GM12878 (cell line): ENCODE measurements around the gene COPS6. TPM values are rescaled to one million over a fixed set of nuclear protein-coding genes. Genes with fewer than 3 reads are reported as not detected.

Experiments used
- ATF2 ChIP-seq: IDR thresholded peaks from 2 replicates; pipeline ENCODE4 v1.6.1; 2012; ENCODE audit warnings: low read length, inconsistent platforms
- BACH1 ChIP-seq: fragments of 450-650 bp; IDR thresholded peaks from 2 replicates; pipeline ENCODE4 v1.6.1; 2017; ENCODE audit warnings: mild to moderate bottlenecking, borderline replicate concordance
- CREM ChIP-seq: IDR thresholded peaks from 2 replicates; pipeline ENCODE4 v1.6.1; 2014; ENCODE audit warnings: antibody characterized with exemption, low read depth
- IRF5 ChIP-seq: fragments of 450-650 bp; IDR thresholded peaks from 2 replicates; pipeline ENCODE4 v1.6.1; 2017; ENCODE audit warnings: borderline replicate concordance
- KLF5 ChIP-seq: fragments of 450-650 bp; IDR thresholded peaks from 2 replicates; pipeline ENCODE4 v1.6.1; 2014; ENCODE audit warnings: mild to moderate bottlenecking; ENCODE audit not compliant: partially characterized antibody
- MEF2B ChIP-seq: fragments of 450-650 bp; IDR thresholded peaks from 2 replicates; pipeline ENCODE4 v1.6.1; 2018; ENCODE audit warnings: mild to moderate bottlenecking, moderate library complexity; ENCODE audit not compliant: partially characterized antibody, poor library complexity, severe bottlenecking
- MYC ChIP-seq: IDR thresholded peaks from 2 replicates; pipeline ENCODE4 v1.6.1; 2011; ENCODE audit warnings: mild to moderate bottlenecking, low read length, moderate library complexity, inconsistent platforms; ENCODE audit not compliant: insufficient read depth, insufficient replicate concordance, insufficient read length, severe bottlenecking
- POLR2AphosphoS2 ChIP-seq: IDR thresholded peaks from 2 replicates; pipeline ENCODE4 v1.6.1; 2011; ENCODE audit warnings: low read depth, mild to moderate bottlenecking, low read length, improper control_type of control experiment, moderate library complexity
- RAD21 ChIP-seq: IDR thresholded peaks from 2 replicates; pipeline ENCODE4 v1.6.1; 2011; ENCODE audit warnings: mild to moderate bottlenecking, low read depth, low read length, moderate library complexity; ENCODE audit not compliant: insufficient read depth
- RBBP5 ChIP-seq: fragments of 200-600 bp; sonication (generic); conservative IDR thresholded peaks from 2 replicates; pipeline ENCODE4 v1.6.1; 2016
- ZNF217 ChIP-seq: fragments of 450-650 bp; IDR thresholded peaks from 2 replicates; pipeline ENCODE4 v1.6.1; 2017; ENCODE audit warnings: antibody characterized with exemption, mild to moderate bottlenecking
- polyA plus RNA-seq, 11 experiments: library from polyadenylated mRNA; depleted of rRNA in 4 of 11; unstranded in 6 of 11; stranded (reverse) in 5 of 11; fragments of >200 nt; fragmentation: Nextera tagmentation in 4 of 11; fragmentation: Illumina TruSeq in 1 of 11; extraction: Ambion mirVana in 4 of 11; extraction: Trizol in 1 of 11; gene quantifications; 1 replicate in 1 of 11; 2 replicates in 10 of 11; pipeline versions ENCODE4 v1.2.1 to v1.2.3, GENCODE V29; 2011 to 2016; ENCODE audit warnings: inconsistent platforms in 2 of 11, missing spikeins in 2 of 11, low read depth in 1 of 11
- total RNA-seq, 4 experiments: library from RNA; depleted of rRNA in 3 of 4; stranded (reverse); fragments of >200 nt in 3 of 4; fragmentation: Illumina TruSeq in 1 of 4; extraction: Trizol in 1 of 4; gene quantifications; 2 replicates each; pipeline versions ENCODE4 v1.2.1 to v1.2.3, GENCODE V29; 2013 to 2021
- TF ChIP-seq, protein P1 (sequence below): fragments of 450-650 bp; formaldehyde crosslinking; IDR thresholded peaks from 2 replicates; pipeline ENCODE4 v1.5.0; 2022; ENCODE audit warnings: mild to moderate bottlenecking, missing genetic modification characterization

Gene COPS6
- total and polyA plus RNA-seq, 10 of the 15 experiments (the other 5 are each of a cell fraction or from before 2014, with no cell fraction given): 28.5 to 182 (median 81.5) TPM

DNA sequence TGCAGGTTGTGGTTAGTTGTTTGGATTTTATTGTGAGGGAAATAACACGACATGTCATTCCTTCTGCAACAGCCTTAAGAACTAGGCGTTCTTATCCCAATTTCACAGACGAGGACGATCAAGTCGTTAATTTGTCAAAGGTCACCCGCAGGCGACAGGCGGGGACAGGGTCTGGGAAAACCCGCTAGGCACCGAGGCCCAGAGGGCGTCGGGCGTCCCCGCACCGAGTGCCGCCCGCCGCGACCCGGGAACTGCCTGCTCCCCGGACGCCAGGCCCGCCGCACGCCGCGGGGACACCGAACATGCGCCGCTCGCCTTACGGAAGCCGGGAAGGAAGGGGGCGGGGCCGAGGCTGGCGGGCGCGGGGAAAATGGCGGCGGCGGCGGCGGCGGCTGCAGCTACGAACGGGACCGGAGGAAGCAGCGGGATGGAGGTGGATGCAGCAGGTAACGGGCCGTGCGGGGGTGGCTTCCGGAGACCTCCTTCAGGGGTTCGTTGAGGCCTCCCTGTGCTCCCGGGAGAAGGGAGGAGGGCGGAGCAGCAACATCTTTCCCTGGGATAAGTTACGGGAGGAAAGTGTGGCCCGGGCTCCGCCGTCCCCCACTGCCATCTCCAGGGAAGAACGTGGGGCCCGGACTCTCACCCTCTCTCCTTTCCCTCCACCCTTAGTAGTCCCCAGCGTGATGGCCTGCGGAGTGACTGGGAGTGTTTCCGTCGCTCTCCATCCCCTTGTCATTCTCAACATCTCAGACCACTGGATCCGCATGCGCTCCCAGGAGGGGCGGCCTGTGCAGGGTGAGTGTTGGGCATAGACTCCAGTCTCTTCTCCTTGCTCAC lies at the start of gene COPS6 (continued):
- no peak for TF ChIP-seq ATF2
- TF ChIP-seq KLF5: peak; percentile 67
- TF ChIP-seq MEF2B: peak; percentile 29
- no peak for TF ChIP-seq CREM
- peak; percentile 85 for TF ChIP-seq POLR2AphosphoS2
- TF ChIP-seq RAD21: no peak
- TF ChIP-seq, protein P1, sequence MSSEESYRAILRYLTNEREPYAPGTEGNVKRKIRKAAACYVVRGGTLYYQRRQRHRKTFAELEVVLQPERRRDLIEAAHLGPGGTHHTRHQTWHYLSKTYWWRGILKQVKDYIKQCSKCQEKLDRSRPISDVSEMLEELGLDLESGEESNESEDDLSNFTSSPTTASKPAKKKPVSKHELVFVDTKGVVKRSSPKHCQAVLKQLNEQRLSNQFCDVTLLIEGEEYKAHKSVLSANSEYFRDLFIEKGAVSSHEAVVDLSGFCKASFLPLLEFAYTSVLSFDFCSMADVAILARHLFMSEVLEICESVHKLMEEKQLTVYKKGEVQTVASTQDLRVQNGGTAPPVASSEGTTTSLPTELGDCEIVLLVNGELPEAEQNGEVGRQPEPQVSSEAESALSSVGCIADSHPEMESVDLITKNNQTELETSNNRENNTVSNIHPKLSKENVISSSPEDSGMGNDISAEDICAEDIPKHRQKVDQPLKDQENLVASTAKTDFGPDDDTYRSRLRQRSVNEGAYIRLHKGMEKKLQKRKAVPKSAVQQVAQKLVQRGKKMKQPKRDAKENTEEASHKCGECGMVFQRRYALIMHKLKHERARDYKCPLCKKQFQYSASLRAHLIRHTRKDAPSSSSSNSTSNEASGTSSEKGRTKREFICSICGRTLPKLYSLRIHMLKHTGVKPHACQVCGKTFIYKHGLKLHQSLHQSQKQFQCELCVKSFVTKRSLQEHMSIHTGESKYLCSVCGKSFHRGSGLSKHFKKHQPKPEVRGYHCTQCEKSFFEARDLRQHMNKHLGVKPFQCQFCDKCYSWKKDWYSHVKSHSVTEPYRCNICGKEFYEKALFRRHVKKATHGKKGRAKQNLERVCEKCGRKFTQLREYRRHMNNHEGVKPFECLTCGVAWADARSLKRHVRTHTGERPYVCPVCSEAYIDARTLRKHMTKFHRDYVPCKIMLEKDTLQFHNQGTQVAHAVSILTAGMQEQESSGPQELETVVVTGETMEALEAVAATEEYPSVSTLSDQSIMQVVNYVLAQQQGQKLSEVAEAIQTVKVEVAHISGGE: 0 out of 2 replicates have a peak, but pooled peaks have one; percentile 25
- TF ChIP-seq ZNF217: no peak
- TF ChIP-seq MYC: no peak
- TF ChIP-seq IRF5: no peak
- no peak for TF ChIP-seq RBBP5
- TF ChIP-seq BACH1: peak; percentile 64; the same call in 1 of the 2 replicates
